DMS114 treated with DMSO at 0.1 percent for 48 hours (cell line): ENCODE data around the gene SHANK3.

Source experiments
- DNase-seq: peaks from one replicate; lab custom pipeline; 2025; ENCODE audit not compliant: unreplicated experiment; lab: John Stamatoyannopoulos, UW

The SHANK3 gene

GRCh38 chr22:50711446-50712340, 39.1 kb downstream of the SHANK3 start:
- no peak for DNase-seq

- no peak for DNase-seq
These were observed 39.9 kb downstream of the SHANK3 start for GRCh38 chr22:50712341-50713007.

GRCh38 chr22:50713008-50713385, 40.4 kb downstream of the SHANK3 start:
- no peak for DNase-seq

- DNase-seq, result no peak
These were observed 41.0 kb downstream of the SHANK3 start for GRCh38 chr22:50713571-50714056.

- no peak for DNase-seq
These were observed 41.5 kb downstream of the SHANK3 start for GRCh38 chr22:50714150-50714549.

DNA sequence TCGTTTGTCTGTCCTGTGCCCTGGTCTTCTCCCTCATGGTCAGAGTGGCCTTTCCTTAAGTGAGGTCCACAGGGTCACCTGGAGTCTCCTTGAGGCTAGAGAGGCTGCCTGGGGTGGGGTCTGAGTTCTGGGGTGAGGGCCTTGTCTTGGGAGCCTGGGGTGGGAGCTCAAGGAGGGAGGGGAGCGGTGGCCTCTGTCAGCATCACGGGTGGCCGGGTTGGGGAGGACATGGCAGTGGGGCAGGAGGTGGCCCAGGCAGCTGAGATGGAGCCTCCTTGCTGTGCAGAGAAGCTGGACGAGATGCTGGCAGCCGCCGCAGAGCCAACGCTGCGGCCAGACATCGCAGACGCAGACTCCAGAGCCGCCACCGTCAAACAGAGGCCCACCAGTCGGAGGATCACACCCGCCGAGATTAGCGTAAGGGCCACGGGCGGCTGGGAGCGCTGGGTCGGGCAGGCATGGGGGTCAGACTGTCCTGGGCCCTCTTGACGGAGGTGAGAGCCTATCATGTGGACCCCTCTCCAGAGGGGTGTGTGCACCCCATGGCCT, 42.1 kb downstream of the SHANK3 start:
- no peak for DNase-seq

DNA sequence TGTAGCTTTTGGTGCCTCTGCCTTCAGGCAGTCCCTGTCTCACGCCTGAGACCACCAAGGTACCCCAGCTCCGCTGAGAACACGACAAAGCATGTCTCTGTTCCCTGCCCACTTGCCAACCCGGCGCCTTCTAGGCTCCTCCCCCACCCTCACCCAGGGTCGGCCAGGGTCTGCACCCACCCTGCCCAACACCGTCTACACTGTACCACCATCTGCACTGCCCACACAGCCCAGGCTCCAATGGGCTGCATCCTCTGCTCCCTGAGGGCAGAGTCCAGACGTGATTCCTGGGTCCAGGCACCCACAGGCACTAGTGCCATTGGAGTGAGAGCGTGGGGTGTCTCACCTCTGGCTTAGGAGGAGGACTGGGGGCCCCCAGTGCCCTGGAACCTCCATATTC, 42.6 kb downstream of the SHANK3 start:
- DNase-seq, result no peak

GRCh38 chr22:50715776-50716175, 43.2 kb downstream of the SHANK3 start:
- DNase-seq, result no peak

GRCh38 chr22:50716290-50717024, 43.8 kb downstream of the SHANK3 start:
- no peak for DNase-seq

- DNase-seq, result no peak
These were observed 45.2 kb downstream of the SHANK3 start for GRCh38 chr22:50717709-50718351.

GRCh38 chr22:50718352-50718709, 45.7 kb downstream of the SHANK3 start:
- no peak for DNase-seq

GRCh38 chr22:50719814-50720300, 47.2 kb downstream of the SHANK3 start:
- no peak for DNase-seq

DNA sequence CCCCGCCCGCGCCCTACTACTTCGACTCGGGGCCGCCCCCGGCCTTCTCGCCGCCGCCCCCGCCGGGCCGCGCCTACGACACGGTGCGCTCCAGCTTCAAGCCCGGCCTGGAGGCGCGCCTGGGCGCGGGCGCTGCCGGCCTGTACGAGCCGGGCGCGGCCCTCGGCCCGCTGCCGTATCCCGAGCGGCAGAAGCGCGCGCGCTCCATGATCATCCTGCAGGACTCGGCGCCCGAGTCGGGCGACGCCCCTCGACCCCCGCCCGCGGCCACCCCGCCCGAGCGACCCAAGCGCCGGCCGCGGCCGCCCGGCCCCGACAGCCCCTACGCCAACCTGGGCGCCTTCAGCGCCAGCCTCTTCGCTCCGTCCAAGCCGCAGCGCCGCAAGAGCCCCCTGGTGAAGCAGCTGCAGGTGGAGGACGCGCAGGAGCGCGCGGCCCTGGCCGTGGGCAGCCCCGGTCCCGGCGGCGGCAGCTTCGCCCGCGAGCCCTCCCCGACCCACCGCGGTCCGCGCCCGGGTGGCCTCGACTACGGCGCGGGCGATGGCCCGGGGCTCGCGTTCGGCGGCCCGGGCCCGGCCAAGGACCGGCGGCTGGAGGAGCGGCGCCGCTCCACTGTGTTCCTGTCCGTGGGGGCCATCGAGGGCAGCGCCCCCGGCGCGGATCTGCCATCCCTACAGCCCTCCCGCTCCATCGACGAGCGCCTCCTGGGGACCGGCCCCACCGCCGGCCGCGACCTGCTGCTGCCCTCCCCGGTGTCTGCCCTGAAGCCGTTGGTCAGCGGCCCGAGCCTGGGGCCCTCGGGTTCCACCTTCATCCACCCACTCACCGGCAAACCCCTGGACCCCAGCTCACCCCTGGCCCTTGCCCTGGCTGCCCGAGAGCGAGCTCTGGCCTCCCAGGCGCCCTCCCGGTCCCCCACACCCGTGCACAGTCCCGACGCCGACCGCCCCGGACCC, 48.0 kb downstream of the SHANK3 start:
- DNase-seq, result no peak

DNA sequence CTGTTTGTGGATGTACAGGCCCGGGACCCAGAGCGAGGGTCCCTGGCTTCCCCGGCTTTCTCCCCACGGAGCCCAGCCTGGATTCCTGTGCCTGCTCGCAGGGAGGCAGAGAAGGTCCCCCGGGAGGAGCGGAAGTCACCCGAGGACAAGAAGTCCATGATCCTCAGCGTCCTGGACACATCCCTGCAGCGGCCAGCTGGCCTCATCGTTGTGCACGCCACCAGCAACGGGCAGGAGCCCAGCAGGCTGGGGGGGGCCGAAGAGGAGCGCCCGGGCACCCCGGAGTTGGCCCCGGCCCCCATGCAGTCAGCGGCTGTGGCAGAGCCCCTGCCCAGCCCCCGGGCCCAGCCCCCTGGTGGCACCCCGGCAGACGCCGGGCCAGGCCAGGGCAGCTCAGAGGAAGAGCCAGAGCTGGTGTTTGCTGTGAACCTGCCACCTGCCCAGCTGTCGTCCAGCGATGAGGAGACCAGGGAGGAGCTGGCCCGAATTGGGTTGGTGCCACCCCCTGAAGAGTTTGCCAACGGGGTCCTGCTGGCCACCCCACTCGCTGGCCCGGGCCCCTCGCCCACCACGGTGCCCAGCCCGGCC, 48.7 kb downstream of the SHANK3 start:
- no peak for DNase-seq

- no peak for DNase-seq
These were observed 49.6 kb downstream of the SHANK3 start for GRCh38 chr22:50722048-50722701.
